HepG2 (cell line): ENCODE results near the gene ZNF22. TPM values are rescaled to one million over a fixed set of nuclear protein-coding genes. Genes with fewer than 3 reads are reported as not detected.

Source experiments
- ARID3A ChIP-seq: IDR thresholded peaks from 2 replicates; pipeline ENCODE4 v1.6.1; 2012; ENCODE audit warnings: low read depth, low read length, improper control_type of control experiment
- HDAC1 ChIP-seq: sonication (generic); formaldehyde crosslinking; IDR thresholded peaks from 2 replicates; pipeline ENCODE4 v1.5.1; 2020; ENCODE audit warnings: mild to moderate bottlenecking, missing genetic modification reagents
- HDAC2 ChIP-seq: sonication (generic); formaldehyde crosslinking; IDR thresholded peaks from 2 replicates; pipeline ENCODE4 v1.4.0; 2020; ENCODE audit warnings: missing genetic modification reagents
- HHEX ChIP-seq: IDR thresholded peaks from 2 replicates; pipeline ENCODE4 v1.6.1; 2016; ENCODE audit warnings: control low read depth
- HMGA1 ChIP-seq: sonication (generic); formaldehyde crosslinking; conservative IDR thresholded peaks from 2 replicates; pipeline ENCODE4 v1.4.0; 2020; ENCODE audit warnings: missing genetic modification reagents
- KDM5A ChIP-seq: fragments of 200-600 bp; sonication (generic); IDR thresholded peaks from 2 replicates; pipeline ENCODE4 v1.7.0; 2018; ENCODE audit warnings: antibody characterized with exemption, mild to moderate bottlenecking, low read length, borderline replicate concordance
- KLF16 ChIP-seq, 2 experiments: sonication (generic) in 1 of 2; formaldehyde crosslinking in 1 of 2; IDR thresholded peaks; 2 replicates each; pipeline versions ENCODE4 v1.6.1 to v1.8.0; 2016 to 2023; ENCODE audit warnings: missing genetic modification reagents in 2 of 2, missing compliant biosample characterization in 1 of 2
- KMT2B ChIP-seq: IDR thresholded peaks from 2 replicates; pipeline ENCODE4 v1.6.1; 2016; ENCODE audit warnings: missing genetic modification reagents, missing compliant biosample characterization
- MLX ChIP-seq: IDR thresholded peaks from 2 replicates; pipeline ENCODE4 v1.6.1; 2016
- MXD4 ChIP-seq: IDR thresholded peaks from 2 replicates; pipeline ENCODE4 v1.6.1; 2016; ENCODE audit warnings: mild to moderate bottlenecking, missing biosample characterization, missing genetic modification reagents
- PHB2 ChIP-seq: fragments of 450-650 bp; IDR thresholded peaks from 2 replicates; pipeline ENCODE4 v1.6.1; 2018; ENCODE audit not compliant: partially characterized antibody
- PREB ChIP-seq: sonication (generic); formaldehyde crosslinking; IDR thresholded peaks from 2 replicates; pipeline ENCODE4 v1.4.0; 2020; ENCODE audit warnings: missing genetic modification reagents
- RARG ChIP-seq: sonication (generic); formaldehyde crosslinking; IDR thresholded peaks from 2 replicates; pipeline ENCODE4 v1.4.0; 2020; ENCODE audit warnings: low read depth, mild to moderate bottlenecking, missing genetic modification reagents
- RFXAP ChIP-seq: sonication (generic); formaldehyde crosslinking; IDR thresholded peaks from 2 replicates; pipeline ENCODE4 v1.4.0; 2020; ENCODE audit warnings: missing genetic modification reagents, borderline replicate concordance
- SALL2 ChIP-seq: sonication (generic); formaldehyde crosslinking; IDR thresholded peaks from 2 replicates; pipeline ENCODE4 v1.8.1; 2023; ENCODE audit warnings: mild to moderate bottlenecking, missing genetic modification reagents, inconsistent platforms
- SMAD9 ChIP-seq: sonication (generic); formaldehyde crosslinking; IDR thresholded peaks from 2 replicates; pipeline ENCODE4 v1.5.1; 2020; ENCODE audit warnings: mild to moderate bottlenecking, missing genetic modification reagents
- SMC3 ChIP-seq: IDR thresholded peaks from 2 replicates; pipeline ENCODE4 v1.6.1; 2011; ENCODE audit warnings: low read length, improper control_type of control experiment
- TARDBP ChIP-seq: sonication (generic); formaldehyde crosslinking; IDR thresholded peaks from 2 replicates; pipeline ENCODE4 v1.8.0; 2022; ENCODE audit warnings: mild to moderate bottlenecking, missing genetic modification reagents
- TEAD2 ChIP-seq: sonication (generic); formaldehyde crosslinking; IDR thresholded peaks from 2 replicates; pipeline ENCODE4 v1.9.0; 2021; ENCODE audit warnings: missing genetic modification reagents
- TOPORS ChIP-seq: sonication (generic); formaldehyde crosslinking; IDR thresholded peaks from 2 replicates; pipeline ENCODE4 v1.8.0; 2023; ENCODE audit warnings: mild to moderate bottlenecking, missing genetic modification reagents
- TP53 ChIP-seq: sonication (generic); formaldehyde crosslinking; conservative IDR thresholded peaks from 2 replicates; pipeline ENCODE4 v1.4.0; 2020; ENCODE audit warnings: missing genetic modification reagents
- XRCC5 ChIP-seq: fragments of 200-400 bp; formaldehyde crosslinking; optimal IDR thresholded peaks from 2 replicates; pipeline ENCODE3; 2017; ENCODE audit warnings: mild to moderate bottlenecking, low read length
- ZFP36L1 ChIP-seq: sonication (generic); formaldehyde crosslinking; IDR thresholded peaks from 2 replicates; pipeline ENCODE4 v1.8.0; 2022; ENCODE audit warnings: mild to moderate bottlenecking, missing genetic modification reagents, moderate library complexity
- ZNF234 ChIP-seq: sonication (generic); formaldehyde crosslinking; conservative IDR thresholded peaks from 2 replicates; pipeline ENCODE4 v1.5.1; 2020; ENCODE audit warnings: mild to moderate bottlenecking, missing genetic modification reagents
- ZNF3 ChIP-seq: IDR thresholded peaks from 2 replicates; pipeline ENCODE4 v1.7.0; 2017; ENCODE audit warnings: inconsistent platforms
- ZNF558 ChIP-seq: sonication (generic); formaldehyde crosslinking; IDR thresholded peaks from 2 replicates; pipeline ENCODE4 v1.9.0; 2022; ENCODE audit warnings: mild to moderate bottlenecking, missing genetic modification reagents, borderline replicate concordance
- ZNF616 ChIP-seq: sonication (generic); formaldehyde crosslinking; IDR thresholded peaks from 2 replicates; pipeline ENCODE4 v1.5.0; 2020; ENCODE audit warnings: low read depth, mild to moderate bottlenecking, missing genetic modification reagents
- ZNF713 ChIP-seq: sonication (generic); formaldehyde crosslinking; IDR thresholded peaks from 2 replicates; pipeline ENCODE4 v1.4.0; 2020; ENCODE audit warnings: mild to moderate bottlenecking, missing genetic modification reagents
- ZNF749 ChIP-seq: sonication (generic); formaldehyde crosslinking; IDR thresholded peaks from 2 replicates; pipeline ENCODE4 v1.8.0; 2022; ENCODE audit warnings: mild to moderate bottlenecking, missing genetic modification reagents, moderate library complexity, borderline replicate concordance
- ZSCAN20 ChIP-seq: sonication (generic); formaldehyde crosslinking; IDR thresholded peaks from 2 replicates; pipeline ENCODE4 v1.4.0; 2020; ENCODE audit warnings: missing genetic modification reagents, mild to moderate bottlenecking, borderline replicate concordance
- polyA plus RNA-seq, 8 experiments: library from polyadenylated mRNA; depleted of rRNA in 3 of 8; stranded (reverse) in 7 of 8; unstranded in 1 of 8; fragments of >200 nt; fragmentation: Illumina TruSeq in 4 of 8; extraction: Trizol in 4 of 8; gene quantifications; 2 replicates each; pipeline versions ENCODE4 v1.2.1 to v1.2.3, GENCODE V29; 2011 to 2016; ENCODE audit warnings: low read depth in 4 of 8, missing spikeins in 1 of 8, mixed read lengths in 1 of 8; ENCODE audit not compliant: insufficient read depth in 1 of 8
- total RNA-seq, 5 experiments: library from RNA; depleted of rRNA; stranded (reverse); fragments of >200 nt; fragmentation: Illumina TruSeq; extraction: Trizol; gene quantifications; 2 replicates each; pipeline ENCODE4 v1.2.3, GENCODE V29; 2016; ENCODE audit warnings: low read depth in 1 of 5

ZNF22 gene
- total and polyA plus RNA-seq, 2 of the 13 experiments (the other 11 are each of a cell fraction or from before 2014, with no cell fraction given): 0.40 to 1.3 TPM

- TF ChIP-seq MLX: no peak
- TF ChIP-seq SALL2 (CRISPR knock-in tag): no peak
- no peak for TF ChIP-seq RFXAP (CRISPR knock-in tag)
- no peak for TF ChIP-seq PREB (CRISPR knock-in tag)
- TF ChIP-seq ZSCAN20 (CRISPR knock-in tag): 0 out of 2 replicates have a peak, but pooled peaks have one; percentile 55
- TF ChIP-seq ZFP36L1 (CRISPR knock-in tag): no peak
- TF ChIP-seq KDM5A: no peak
- no peak for TF ChIP-seq MXD4 (CRISPR knock-in tag)
- TF ChIP-seq RARG (CRISPR knock-in tag): no peak
- no peak for TF ChIP-seq ZNF234 (CRISPR knock-in tag)
- TF ChIP-seq HHEX (CRISPR knock-in tag): no peak
- 0 out of 2 replicates have a peak, but pooled peaks have one; percentile 63 for TF ChIP-seq TP53
- TF ChIP-seq TOPORS (CRISPR knock-in tag): no peak
- no peak for TF ChIP-seq ZNF3
- no peak for TF ChIP-seq HMGA1 (CRISPR knock-in tag)
- TF ChIP-seq ZNF558 (CRISPR knock-in tag): no peak; the same call in 1 of the 2 replicates
- TF ChIP-seq KLF16 (CRISPR knock-in tag; IDR thresholded peaks at IDR 0.05): no peak; a peak in 1 of 4 replicates
- no peak for TF ChIP-seq XRCC5
- TF ChIP-seq TEAD2: 0 out of 2 replicates have a peak, but pooled peaks have one; percentile 44
- no peak for TF ChIP-seq ZNF713 (CRISPR knock-in tag)
- TF ChIP-seq SMAD9: no peak
- 0 out of 2 replicates have a peak, but pooled peaks have one; percentile 10 for TF ChIP-seq TARDBP (CRISPR knock-in tag)
- TF ChIP-seq SMC3: no peak; the same call in 1 of the 2 replicates
- no peak for TF ChIP-seq KMT2B (CRISPR knock-in tag)
- peak; percentile 56; the same call in 1 of the 2 replicates for TF ChIP-seq HDAC1 (CRISPR knock-in tag)
- TF ChIP-seq ZNF616 (CRISPR knock-in tag): no peak
- TF ChIP-seq ARID3A: no peak
- no peak for TF ChIP-seq PHB2
- no peak for TF ChIP-seq ZNF749
- peak; percentile 28; the same call in 1 of the 2 replicates for TF ChIP-seq HDAC2 (CRISPR knock-in tag)
Measured at GRCh38 chr10:44974628-44975430, 25.9 kb upstream of the ZNF22 start (continued).
